KMS-11 (cell line): Measurements from ENCODE around the gene KISS1R.

Experiments used
- H2AFZ ChIP-seq: fragments of 200-600 bp; sonication (generic); 2 replicates; pipeline ENCODE4 v1.6.1; 2016; ENCODE audit warnings: antibody characterized with exemption, mixed run types, low read depth
- H3K27ac ChIP-seq: fragments of 200-600 bp; sonication (generic); 2 replicates; pipeline ENCODE4 v1.6.1; 2016; ENCODE audit warnings: mild to moderate bottlenecking, mixed run types
- H3K27me3 ChIP-seq: fragments of 200-600 bp; sonication (generic); 2 replicates; pipeline ENCODE4 v1.6.1; 2017; ENCODE audit warnings: mild to moderate bottlenecking, low read depth, mixed run types, moderate library complexity; ENCODE audit not compliant: insufficient read depth
- H3K36me3 ChIP-seq: fragments of 200-600 bp; sonication (generic); 2 replicates; pipeline ENCODE4 v1.6.1; 2017; ENCODE audit warnings: mild to moderate bottlenecking, mixed run types; ENCODE audit not compliant: insufficient read depth
- H3K4me1 ChIP-seq: fragments of 200-600 bp; sonication (generic); 2 replicates; pipeline ENCODE4 v1.6.1; 2016; ENCODE audit warnings: mild to moderate bottlenecking, low read depth, mixed run types; ENCODE audit not compliant: poor library complexity, severe bottlenecking
- H3K4me2 ChIP-seq: fragments of 200-600 bp; sonication (generic); 2 replicates; pipeline ENCODE4 v1.7.0; 2016; ENCODE audit warnings: mild to moderate bottlenecking, mixed run types
- H3K4me3 ChIP-seq: fragments of 200-600 bp; sonication (generic); IDR thresholded peaks from 2 replicates; pipeline ENCODE4 v1.6.1; 2017; ENCODE audit warnings: low read depth, low read length, mixed read lengths; ENCODE audit not compliant: insufficient read depth
- H3K79me2 ChIP-seq: fragments of 200-600 bp; sonication (generic); 2 replicates; pipeline ENCODE4 v1.6.1; 2016; ENCODE audit warnings: low read depth, mixed run types; ENCODE audit not compliant: insufficient read depth
- H3K9ac ChIP-seq: fragments of 200-600 bp; sonication (generic); 2 replicates; pipeline ENCODE4 v1.6.1; 2016; ENCODE audit warnings: mild to moderate bottlenecking, mixed run types
- H4K20me1 ChIP-seq: fragments of 200-600 bp; sonication (generic); 2 replicates; pipeline ENCODE4 v1.6.1; 2016; ENCODE audit warnings: mild to moderate bottlenecking, mixed run types; ENCODE audit not compliant: insufficient read depth
- TF ChIP-seq, protein P1 (sequence below): fragments of 200-600 bp; sonication (generic); conservative IDR thresholded peaks from 2 replicates; pipeline ENCODE4 v1.6.1; 2017; ENCODE audit warnings: low read depth, mild to moderate bottlenecking, antibody characterized with exemption, low read length, moderate library complexity, mixed read lengths

Gene KISS1R

DNA sequence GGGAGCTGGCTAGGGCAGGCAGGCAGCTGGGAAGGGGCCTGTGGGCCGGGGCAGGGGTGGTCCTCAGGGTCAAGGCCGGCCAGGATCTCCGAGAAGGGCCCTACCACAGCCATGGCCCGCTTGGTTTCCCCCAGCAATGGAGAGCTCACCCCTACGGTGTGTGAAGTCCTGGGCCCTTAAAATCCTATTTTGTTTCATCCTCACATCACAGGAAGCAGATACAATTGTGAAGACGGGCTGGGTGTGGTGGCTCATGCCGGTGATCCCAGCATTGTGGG, 15.1 kb upstream of the KISS1R start:
- H3K27me3 ChIP-seq = no peaks in the 10 kb centered on the region
- H4K20me1 ChIP-seq = no peaks in the 10 kb centered on the region
- no peaks in the 10 kb centered on the region for H3K36me3 ChIP-seq
- H2AFZ ChIP-seq = no peak overlapping the region
- TF ChIP-seq, protein P1, sequence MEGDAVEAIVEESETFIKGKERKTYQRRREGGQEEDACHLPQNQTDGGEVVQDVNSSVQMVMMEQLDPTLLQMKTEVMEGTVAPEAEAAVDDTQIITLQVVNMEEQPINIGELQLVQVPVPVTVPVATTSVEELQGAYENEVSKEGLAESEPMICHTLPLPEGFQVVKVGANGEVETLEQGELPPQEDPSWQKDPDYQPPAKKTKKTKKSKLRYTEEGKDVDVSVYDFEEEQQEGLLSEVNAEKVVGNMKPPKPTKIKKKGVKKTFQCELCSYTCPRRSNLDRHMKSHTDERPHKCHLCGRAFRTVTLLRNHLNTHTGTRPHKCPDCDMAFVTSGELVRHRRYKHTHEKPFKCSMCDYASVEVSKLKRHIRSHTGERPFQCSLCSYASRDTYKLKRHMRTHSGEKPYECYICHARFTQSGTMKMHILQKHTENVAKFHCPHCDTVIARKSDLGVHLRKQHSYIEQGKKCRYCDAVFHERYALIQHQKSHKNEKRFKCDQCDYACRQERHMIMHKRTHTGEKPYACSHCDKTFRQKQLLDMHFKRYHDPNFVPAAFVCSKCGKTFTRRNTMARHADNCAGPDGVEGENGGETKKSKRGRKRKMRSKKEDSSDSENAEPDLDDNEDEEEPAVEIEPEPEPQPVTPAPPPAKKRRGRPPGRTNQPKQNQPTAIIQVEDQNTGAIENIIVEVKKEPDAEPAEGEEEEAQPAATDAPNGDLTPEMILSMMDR = no peak
- H3K4me2 ChIP-seq = no peak overlapping the region
- no peak overlapping the region for H3K9ac ChIP-seq
- no peak overlapping the region for H3K4me3 ChIP-seq
- H3K4me1 ChIP-seq = no peaks in the 10 kb centered on the region
- H3K79me2 ChIP-seq = no peaks in the 10 kb centered on the region
- H3K27ac ChIP-seq = no peak overlapping the region

DNA sequence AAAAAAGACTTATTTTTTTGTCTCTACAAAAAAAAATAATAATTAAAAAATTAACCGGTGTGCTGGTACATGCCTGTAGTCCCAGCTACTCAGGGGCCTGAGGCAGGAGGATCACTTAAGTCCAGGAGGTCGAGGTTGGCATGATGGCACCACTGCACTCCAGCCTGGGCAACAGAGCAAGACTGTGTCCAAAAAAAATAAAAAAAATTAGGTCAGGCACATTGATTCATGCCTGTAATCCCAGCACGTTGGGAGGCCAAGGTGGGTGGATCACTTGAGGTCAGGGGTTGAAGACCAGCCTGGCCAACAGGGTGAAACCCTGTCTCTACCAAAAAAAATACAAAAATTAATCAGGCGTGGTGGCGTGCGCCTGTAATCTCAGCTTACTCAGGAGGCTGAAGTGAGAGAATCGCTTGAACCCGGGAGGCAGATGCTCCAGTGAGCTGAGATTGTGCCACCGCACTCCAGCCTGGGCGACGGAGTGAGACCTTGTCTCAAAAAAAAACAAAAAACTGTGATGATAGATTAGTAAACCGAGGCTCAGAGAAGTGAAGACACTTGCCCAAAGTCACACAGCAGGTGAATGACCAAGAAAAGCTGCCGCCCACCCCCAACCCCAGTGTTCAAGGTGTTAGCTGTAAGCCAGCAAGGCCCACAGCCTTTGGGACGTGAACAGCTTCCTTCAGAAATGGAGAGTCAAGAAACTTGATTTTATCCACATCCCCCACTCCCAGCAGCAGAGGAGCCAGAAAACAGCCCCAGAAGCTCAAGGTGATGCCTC, 14.5 kb upstream of the KISS1R start:
- Histone ChIP-seq H3K27me3 (no peaks in the 10 kb centered on the region), H4K20me1 (no peaks in the 10 kb centered on the region), H3K4me3 (no peak overlapping the region), H3K4me1 (no peaks in the 10 kb centered on the region), H3K4me2 (no peak overlapping the region), H3K9ac (no peak overlapping the region), H2AFZ (no peak overlapping the region), H3K79me2 (no peaks in the 10 kb centered on the region), H3K27ac (no peak overlapping the region), H3K36me3 (no peaks in the 10 kb centered on the region)
- TF ChIP-seq, protein P1 = no peak

DNA sequence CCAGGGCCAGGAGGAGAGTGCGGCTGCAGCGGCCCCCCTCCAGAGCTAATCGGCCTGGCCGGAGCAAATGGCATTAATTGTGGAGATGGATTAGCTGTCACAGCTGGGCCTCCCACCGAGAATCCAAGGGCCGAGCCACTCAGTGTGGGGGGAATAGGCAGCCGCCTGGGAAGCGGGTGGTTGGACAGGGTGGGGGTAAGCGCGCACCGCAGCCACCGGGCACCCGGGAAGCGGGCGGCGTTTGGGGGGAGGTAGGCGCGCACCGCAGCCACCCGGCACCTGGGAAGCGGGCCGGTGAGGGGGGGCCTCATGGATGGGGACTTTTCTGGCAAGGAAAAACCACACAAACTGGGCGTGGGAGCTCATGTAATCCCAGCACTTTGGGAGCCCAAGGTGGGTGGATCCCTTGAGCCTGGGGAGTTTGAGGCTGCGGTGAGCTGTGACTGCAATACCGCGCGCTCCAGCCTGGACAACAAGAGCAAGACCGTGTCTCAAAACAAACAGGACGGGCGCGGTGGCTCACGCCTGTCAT, 13.8 kb upstream of the KISS1R start:
- Histone ChIP-seq H2AFZ (no peak overlapping the region), H3K9ac (no peak overlapping the region), H3K27me3 (no peaks in the 10 kb centered on the region), H4K20me1 (no peaks in the 10 kb centered on the region), H3K4me1 (no peaks in the 10 kb centered on the region), H3K4me3 (no peak overlapping the region), H3K79me2 (no peaks in the 10 kb centered on the region), H3K27ac (no peak overlapping the region), H3K36me3 (no peaks in the 10 kb centered on the region), H3K4me2 (no peak overlapping the region)
- TF ChIP-seq, protein P1 = no peak

DNA sequence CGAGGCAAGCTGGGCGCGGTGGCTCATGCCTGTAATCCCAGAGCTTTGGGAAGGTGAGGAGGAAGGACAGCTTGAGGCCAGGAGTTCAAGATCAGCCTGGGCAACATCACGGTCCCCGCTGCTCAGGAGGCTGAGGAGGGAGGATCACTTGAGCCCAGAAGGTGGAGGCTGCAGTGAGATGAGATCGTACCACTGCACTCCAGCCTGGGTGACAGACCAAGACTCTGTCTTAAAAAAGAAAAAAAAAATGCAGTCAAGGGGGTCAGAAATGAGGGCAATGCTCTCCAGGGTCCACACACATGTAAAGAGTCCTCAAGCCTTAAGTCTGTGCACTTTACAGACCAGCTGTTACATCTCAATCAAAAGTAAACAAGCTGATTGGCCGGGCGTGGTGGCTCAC, 12.6 kb upstream of the KISS1R start:
- no peak overlapping the region for H3K4me3 ChIP-seq
- H3K36me3 ChIP-seq = no peaks in the 10 kb centered on the region
- no peaks in the 10 kb centered on the region for H3K79me2 ChIP-seq
- H3K4me1 ChIP-seq = no peaks in the 10 kb centered on the region
- H2AFZ ChIP-seq = no peak overlapping the region
- H3K27ac ChIP-seq = no peak overlapping the region
- H3K4me2 ChIP-seq = no peak overlapping the region
- H3K9ac ChIP-seq = no peak overlapping the region
- no peaks in the 10 kb centered on the region for H3K27me3 ChIP-seq
- TF ChIP-seq, protein P1 = no peak
- H4K20me1 ChIP-seq = no peaks in the 10 kb centered on the region
